ENCODE data around the gene PRMT1. TPM values are rescaled to one million over a fixed set of nuclear protein-coding genes. Genes with fewer than 3 reads are reported as not detected.

PRMT1 gene
- total RNA-seq, 4 donors from 2014 or later: 117 to 156 (median 139) TPM

DNA sequence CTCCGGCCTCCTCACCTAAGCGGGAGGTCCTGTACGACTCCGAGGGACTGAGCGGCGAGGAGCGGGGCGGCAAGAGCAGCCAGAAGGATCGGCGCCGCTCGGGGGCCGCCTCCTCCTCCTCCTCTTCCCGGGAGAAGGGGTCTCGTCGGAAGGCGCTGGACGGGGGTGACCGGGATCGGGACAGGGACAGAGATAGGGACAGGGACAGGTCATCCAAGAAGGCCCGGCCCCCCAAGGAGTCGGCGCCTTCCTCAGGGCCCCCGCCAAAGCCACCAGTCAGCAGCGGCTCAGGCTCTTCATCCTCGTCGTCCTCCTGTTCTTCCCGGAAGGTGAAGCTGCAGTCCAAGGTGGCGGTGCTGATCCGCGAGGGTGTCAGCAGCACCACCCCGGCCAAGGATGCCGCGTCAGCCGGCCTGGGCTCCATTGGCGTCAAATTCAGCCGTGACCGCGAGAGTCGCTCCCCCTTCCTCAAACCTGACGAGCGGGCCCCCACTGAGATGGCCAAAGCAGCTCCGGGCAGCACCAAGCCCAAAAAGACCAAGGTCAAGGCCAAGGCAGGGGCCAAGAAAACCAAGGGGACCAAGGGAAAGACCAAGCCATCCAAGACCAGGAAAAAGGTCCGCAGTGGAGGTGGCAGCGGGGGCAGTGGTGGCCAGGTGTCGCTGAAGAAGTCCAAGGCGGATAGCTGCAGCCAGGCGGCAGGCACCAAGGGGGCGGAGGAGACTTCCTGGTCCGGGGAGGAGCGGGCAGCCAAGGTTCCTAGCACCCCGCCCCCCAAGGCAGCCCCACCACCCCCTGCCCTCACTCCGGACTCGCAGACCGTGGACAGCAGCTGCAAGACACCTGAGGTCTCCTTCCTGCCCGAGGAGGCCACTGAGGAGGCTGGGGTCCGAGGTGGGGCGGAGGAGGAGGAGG lies 24.3 kb upstream of the PRMT1 start:
- TF ChIP-seq POLR2A (IDR thresholded peaks at IDR 0.05): no peak
- TF ChIP-seq, protein P1, sequence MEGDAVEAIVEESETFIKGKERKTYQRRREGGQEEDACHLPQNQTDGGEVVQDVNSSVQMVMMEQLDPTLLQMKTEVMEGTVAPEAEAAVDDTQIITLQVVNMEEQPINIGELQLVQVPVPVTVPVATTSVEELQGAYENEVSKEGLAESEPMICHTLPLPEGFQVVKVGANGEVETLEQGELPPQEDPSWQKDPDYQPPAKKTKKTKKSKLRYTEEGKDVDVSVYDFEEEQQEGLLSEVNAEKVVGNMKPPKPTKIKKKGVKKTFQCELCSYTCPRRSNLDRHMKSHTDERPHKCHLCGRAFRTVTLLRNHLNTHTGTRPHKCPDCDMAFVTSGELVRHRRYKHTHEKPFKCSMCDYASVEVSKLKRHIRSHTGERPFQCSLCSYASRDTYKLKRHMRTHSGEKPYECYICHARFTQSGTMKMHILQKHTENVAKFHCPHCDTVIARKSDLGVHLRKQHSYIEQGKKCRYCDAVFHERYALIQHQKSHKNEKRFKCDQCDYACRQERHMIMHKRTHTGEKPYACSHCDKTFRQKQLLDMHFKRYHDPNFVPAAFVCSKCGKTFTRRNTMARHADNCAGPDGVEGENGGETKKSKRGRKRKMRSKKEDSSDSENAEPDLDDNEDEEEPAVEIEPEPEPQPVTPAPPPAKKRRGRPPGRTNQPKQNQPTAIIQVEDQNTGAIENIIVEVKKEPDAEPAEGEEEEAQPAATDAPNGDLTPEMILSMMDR (IDR thresholded peaks at IDR 0.05): no peak
- H3K27me3 ChIP-seq: no peaks in the 10 kb centered on the region
- DNase-seq: no peak
- no peaks in the 10 kb centered on the region for H3K4me1 ChIP-seq
- no peak overlapping the region for H3K4me3 ChIP-seq (replicated peaks in 1 of 3)
- 94 to 96% methylated on average over 48 of the region's 58 CpGs for WGBS, 2 donors
- H3K27ac ChIP-seq: no peak overlapping the region
- intact Hi-C loops (cut with DNase I): no loop called here
- H3K36me3 ChIP-seq: peaks cover 69 to 74% of the 10 kb centered on the region in 2 donors
- H3K9me3 ChIP-seq: no peaks in the 10 kb centered on the region

DNA sequence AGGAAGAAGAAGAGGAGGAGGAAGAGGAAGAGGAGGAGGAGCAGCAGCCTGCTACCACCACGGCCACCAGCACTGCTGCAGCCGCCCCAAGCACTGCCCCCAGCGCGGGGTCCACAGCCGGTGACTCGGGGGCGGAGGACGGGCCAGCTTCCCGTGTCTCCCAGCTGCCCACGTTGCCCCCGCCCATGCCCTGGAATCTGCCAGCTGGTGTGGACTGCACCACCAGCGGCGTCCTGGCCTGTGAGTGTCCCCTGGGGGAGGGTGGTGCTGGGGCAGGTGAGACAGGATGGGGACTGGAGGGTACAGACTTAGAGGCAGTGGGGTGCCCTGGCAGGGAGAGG lies 23.6 kb upstream of the PRMT1 start:
- H3K9me3 ChIP-seq: no peaks in the 10 kb centered on the region
- no peak overlapping the region for H3K27ac ChIP-seq
- no peaks in the 10 kb centered on the region for H3K27me3 ChIP-seq
- intact Hi-C loops (cut with DNase I): no loop called here
- peaks cover 74 to 80% of the 10 kb centered on the region in 2 donors for H3K36me3 ChIP-seq
- WGBS, 2 donors: 40 to 91% methylated on average over 1 to 13 of the region's 13 CpGs
- no peak overlapping the region for H3K4me3 ChIP-seq (replicated peaks in 1 of 3)
- DNase-seq: no peak
- H3K4me1 ChIP-seq: no peaks in the 10 kb centered on the region
- TF ChIP-seq POLR2A (IDR thresholded peaks at IDR 0.05): no peak
- TF ChIP-seq, protein P1 (IDR thresholded peaks at IDR 0.05): no peak

DNA sequence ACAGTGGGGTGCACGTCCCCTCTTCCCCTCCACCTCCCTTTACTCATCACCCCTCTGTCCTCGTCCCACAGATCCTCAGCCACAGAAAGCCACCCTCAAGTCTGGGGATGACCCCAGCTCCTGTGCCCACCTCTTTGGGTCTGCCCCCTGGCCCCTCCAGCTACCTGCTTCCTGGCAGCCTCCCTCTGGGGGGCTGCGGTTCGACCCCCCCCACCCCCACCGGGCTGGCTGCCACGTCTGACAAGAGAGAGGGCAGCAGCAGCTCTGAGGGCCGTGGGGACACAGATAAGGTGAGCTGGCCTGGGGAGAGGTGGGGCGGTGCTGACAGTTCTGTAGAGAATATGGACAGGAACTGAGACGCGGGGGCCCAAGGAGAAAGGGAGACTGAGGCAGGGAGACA lies 22.5 kb upstream of the PRMT1 start:
- WGBS, 2 donors: 86 to 94% methylated on average over 10 of the region's 10 CpGs
- Histone ChIP-seq H3K27me3 (no peaks in the 10 kb centered on the region), H3K4me3 (replicated peaks in 1 of 3) (no peak overlapping the region), H3K27ac (no peak overlapping the region), H3K4me1 (no peaks in the 10 kb centered on the region), H3K9me3 (no peaks in the 10 kb centered on the region), H3K36me3 (peaks cover 80 to 90% of the 10 kb centered on the region in 2 donors)
- DNase-seq: no peak
- intact Hi-C loops (cut with DNase I): no loop called here
- no peak for TF ChIP-seq POLR2A (IDR thresholded peaks at IDR 0.05)
- TF ChIP-seq, protein P1 (IDR thresholded peaks at IDR 0.05): no peak

DNA sequence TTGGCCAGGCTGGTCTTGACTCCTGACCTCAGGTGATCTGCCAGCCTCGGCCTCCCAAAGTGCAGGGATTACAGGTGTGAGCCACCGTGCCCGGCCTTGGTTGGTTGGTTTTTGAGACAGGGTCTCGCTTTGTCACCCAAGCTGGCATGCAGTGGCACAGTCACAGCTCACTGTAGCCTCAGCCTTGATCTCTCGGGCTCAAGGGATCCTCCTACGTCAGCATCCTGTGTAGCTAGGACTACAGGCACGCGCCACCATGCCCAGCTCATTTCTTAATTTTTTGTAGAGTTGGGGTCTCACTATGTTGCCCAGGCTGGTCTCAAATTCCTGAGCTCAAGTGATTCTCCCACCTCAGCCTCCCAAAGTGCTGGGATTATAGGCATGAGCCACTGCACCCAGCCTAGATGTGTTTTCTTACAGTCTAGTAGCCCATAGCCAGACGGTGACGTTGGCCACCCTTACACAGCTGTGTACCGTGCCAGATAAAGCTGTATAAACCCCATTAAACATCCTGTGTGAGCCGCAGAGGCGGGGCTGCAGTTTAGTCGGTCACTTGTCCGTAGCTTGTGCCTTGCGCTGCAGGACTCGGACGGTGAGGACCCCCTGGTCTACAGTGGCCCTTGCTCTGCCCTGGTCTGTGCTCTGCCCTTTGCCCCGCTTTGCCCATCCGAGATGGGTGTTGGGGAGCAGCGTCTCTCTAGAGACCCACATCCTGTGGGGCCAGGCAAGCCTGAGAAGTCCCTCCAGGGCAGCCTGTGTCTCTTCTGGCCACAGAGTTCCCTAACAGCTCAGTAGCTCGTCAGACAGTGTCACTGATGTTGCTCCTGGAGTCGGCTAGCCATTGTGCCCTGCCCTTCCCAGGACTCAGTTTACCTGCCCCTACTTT lies 21.3 kb upstream of the PRMT1 start:
- no peak for TF ChIP-seq POLR2A (IDR thresholded peaks at IDR 0.05)
- TF ChIP-seq, protein P1 (IDR thresholded peaks at IDR 0.05): no peak
- WGBS, 2 donors: 91 to 93% methylated on average over 23 of the region's 23 CpGs
- intact Hi-C loops (cut with DNase I): no loop called here
- H3K27ac ChIP-seq: no peak overlapping the region
- no peaks in the 10 kb centered on the region for H3K4me1 ChIP-seq
- peaks cover 75 to 85% of the 10 kb centered on the region in 2 donors for H3K36me3 ChIP-seq
- DNase-seq: no peak
- no peak overlapping the region for H3K4me3 ChIP-seq (replicated peaks in 1 of 3)
- H3K27me3 ChIP-seq: no peaks in the 10 kb centered on the region
- H3K9me3 ChIP-seq: no peaks in the 10 kb centered on the region
